ENCODE data around the gene HOOK2.
A peak's percentile ranks its signal among the peaks of the same experiment; 100 is the strongest.
"Not testable (repeated sequence)": the region's sequence is repeated elsewhere in the genome, so short reads cannot be mapped to it uniquely, and the experiment has no call there.

Gene HOOK2

GRCh38 chr19:12754465-12755196, 20.7 kb downstream of the HOOK2 start:
- no peak for DNase-seq (ENCODE audit: low read depth)

- DNase-seq (ENCODE audit: low read depth) = no peak
These were observed 23.1 kb downstream of the HOOK2 start for GRCh38 chr19:12752056-12752781.

- DNase-seq (ENCODE audit: low read depth) = no peak
These were observed 23.7 kb downstream of the HOOK2 start, which contains the start of gene BEST2 for GRCh38 chr19:12751635-12752034. BEST2 (plus strand) TSS chr19:12751791; CDS start chr19:12752593, 802 bp downstream.

GRCh38 chr19:12750851-12751250, 24.5 kb downstream of the HOOK2 start:
- DNase-seq (ENCODE audit: low read depth) = no peak

- DNase-seq (ENCODE audit: low read depth) = no peak
These were observed 25.3 kb downstream of the HOOK2 start for GRCh38 chr19:12749938-12750521.

DNA sequence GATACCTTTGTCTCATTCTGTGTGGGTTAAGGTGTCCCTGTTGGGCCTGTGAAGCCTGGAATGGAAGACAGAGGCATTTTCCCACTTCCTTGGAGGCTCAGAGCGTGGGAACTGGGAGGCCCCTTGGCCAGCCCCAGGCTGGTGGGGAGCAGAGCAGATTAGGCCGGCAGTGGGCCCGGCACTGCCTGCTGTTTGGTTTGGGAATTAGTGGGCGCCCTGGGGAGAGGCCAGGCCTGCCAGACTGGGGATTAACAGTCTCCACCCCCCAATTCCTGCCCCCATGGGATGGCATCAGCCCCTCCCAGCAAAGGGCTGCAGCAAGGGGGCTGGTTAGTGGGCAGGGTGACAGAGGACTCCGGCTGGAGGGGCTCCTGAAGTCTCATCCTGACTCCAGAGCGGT, 26.9 kb downstream of the HOOK2 start:
- DNase-seq (ENCODE audit: low read depth) = no peak

GRCh38 chr19:12745166-12745897, 30.0 kb downstream of the HOOK2 start:
- DNase-seq (ENCODE audit: low read depth) = no peak

- no peak for DNase-seq (ENCODE audit: low read depth)
These were observed 37.5 kb downstream of the HOOK2 start for GRCh38 chr19:12737835-12738351.

GRCh38 chr19:12736995-12737834, 38.1 kb downstream of the HOOK2 start, which contains the start of gene GET3:
GET3 (plus strand) TSS chr19:12737497; CDS start chr19:12737506, 9 bp downstream.
- peak; percentile 69 for DNase-seq (ENCODE audit: low read depth)

DNA sequence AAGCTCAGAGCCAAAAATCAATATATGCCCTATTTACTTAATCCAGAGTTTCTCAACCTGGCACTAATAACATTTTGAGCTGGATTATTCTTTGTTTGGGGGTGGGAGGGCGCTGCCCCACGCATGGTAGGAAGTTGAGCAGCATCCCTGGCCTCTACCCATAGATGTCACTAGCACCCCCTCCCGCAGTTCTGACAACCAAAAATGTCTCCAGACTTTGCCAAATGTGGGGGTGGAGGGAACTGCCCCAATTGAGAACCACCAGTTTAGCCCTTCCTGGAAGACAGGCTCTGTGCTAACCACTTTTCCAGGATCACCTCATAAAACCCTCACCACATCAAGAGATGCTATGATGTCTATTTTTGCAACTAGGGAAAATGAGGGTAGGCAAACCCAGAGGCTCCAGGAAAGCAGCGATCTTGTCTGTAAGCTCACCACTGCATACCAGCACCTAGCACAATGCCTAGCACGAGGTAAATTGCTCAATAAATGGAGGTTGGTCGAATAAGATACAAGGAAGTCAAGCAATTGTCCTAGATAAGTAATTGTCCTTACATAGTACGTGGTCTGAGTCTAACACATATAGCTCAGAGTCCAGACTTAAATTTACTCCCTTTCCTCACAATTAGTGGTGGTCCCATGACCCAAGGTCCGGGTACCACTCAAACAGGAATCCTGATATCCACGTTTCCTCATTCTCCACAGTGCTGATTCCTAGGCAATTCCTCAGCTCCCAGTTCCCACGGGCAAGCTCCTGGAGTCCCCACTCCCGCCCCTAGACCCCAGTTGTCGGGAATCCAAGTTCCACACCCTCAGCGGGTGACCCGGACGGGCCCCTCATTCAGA, 41.8 kb downstream of the HOOK2 start:
- peak; percentile 51 for DNase-seq (ENCODE audit: low read depth)

- no peak for DNase-seq (ENCODE audit: low read depth)
These were observed 44.0 kb downstream of the HOOK2 start for GRCh38 chr19:12731337-12731736.

- DNase-seq (ENCODE audit: low read depth) = no peak
These were observed 45.3 kb downstream of the HOOK2 start for GRCh38 chr19:12730064-12730463.

GRCh38 chr19:12727745-12728433, 47.5 kb downstream of the HOOK2 start:
- DNase-seq (ENCODE audit: low read depth) = no peak

DNA sequence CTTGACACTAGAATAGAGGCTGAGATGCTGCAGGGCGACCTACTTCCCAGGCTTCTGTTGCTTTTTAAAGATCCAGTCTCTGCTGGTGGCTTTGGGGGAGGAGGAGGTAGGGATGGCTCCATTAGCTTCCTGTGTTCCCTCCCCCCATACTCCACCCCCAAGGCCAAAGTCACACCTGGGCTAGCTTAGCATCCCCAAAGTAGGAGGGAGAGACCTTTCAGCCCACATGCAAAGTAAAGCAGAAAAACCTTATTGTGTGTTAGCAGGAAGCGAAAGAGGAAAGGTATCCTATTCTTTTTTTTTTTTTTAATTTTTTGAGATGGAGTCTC, 48.4 kb downstream of the HOOK2 start:
- no peak for DNase-seq (ENCODE audit: low read depth)

GRCh38 chr19:12725612-12726011, 49.7 kb downstream of the HOOK2 start:
- not testable (repeated sequence) for DNase-seq (ENCODE audit: low read depth)

DNA sequence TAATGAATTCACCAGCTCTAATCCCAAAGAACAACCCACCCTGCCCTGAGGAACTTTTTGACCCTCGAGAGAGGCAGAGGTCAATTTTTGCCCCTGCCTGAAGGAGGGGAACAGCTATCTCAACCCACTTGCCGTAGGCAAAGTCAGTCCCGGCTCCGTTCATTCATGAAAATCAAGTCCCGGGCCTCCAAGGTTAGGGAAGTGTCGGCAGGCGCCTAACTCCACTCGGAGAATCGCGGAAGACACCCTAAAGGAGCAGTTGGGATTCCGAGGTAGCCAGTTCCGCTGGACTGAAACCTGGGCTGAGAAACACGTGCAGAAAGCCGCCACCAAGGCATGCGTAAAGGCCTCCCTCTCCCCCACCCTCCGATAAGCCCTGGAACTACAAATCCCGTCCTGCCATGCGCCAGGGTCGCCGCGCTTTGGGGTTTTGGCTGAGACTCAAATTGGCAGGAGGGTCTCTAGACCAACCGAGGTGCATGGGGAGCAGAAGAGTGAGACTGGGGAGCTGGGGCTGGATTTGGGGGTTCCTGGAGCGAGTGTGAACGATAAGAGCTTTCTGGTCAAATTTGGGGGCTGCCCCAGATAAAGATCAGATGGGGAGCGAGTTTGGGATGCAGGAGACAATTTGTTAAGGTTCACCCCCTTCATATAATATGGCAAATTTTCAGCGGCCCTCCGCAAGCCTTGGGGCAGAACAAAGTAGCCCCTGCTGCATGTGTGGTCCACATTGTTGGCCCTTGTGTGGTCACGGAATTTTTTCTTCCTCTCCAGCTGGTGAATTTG, 51.5 kb downstream of the HOOK2 start, which contains the start of gene TNPO2:
Gene TNPO2, minus strand, starts transcription at position 292 of the 786 bp plus-strand sequence. CDS start 2,955 bp downstream, outside the sequence.
- peak; percentile 71 for DNase-seq (ENCODE audit: low read depth)

DNA sequence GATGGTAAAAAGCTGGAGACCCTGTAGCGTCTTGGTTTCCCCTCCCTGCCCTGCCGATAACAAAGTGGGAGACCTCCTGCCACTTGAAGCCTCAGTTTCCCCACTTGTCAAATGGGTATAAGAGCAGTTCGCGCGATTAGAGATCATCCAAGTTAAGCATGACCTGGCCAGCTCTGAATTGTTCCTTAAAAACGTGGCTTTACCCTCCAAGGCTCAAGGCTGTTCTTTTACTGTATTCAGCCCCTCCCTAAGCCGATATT, 52.0 kb downstream of the HOOK2 start:
- no peak for DNase-seq (ENCODE audit: low read depth)

GRCh38 chr19:12722566-12723380, 52.6 kb downstream of the HOOK2 start:
- peak; percentile 90 for DNase-seq (ENCODE audit: low read depth)
